Right cardiac atrium (tissue), 5 donors: ENCODE results near the gene NPNT. TPM values are rescaled to one million over a fixed set of nuclear protein-coding genes. Genes with fewer than 3 reads are reported as not detected.

Experiments
- ATAC-seq, 2 donors: fragments of 200-7000 bp; cut with Tn5 transposase; one replicate each; pipeline versions ENCODE4 v1.8.0 to v1.9.1; 2020; ENCODE audit warnings: moderate library complexity in 2 of 2, mild to moderate bottlenecking in 1 of 2
- DNase-seq, 3 donors: peaks; one replicate each; pipeline ENCODE4 v3.0.0-alpha.2; 2020
- H3K27ac ChIP-seq: one replicate; pipeline ENCODE4 v1.5.1; 2013; ENCODE audit warnings: mild to moderate bottlenecking, low read length, control low read depth, moderate library complexity
- H3K27me3 ChIP-seq: one replicate; pipeline ENCODE4 v1.6.1; 2013; ENCODE audit not compliant: control insufficient read depth, insufficient read depth
- H3K4me1 ChIP-seq: one replicate; pipeline ENCODE4 v1.6.1; 2013; ENCODE audit warnings: low read length; ENCODE audit not compliant: control insufficient read depth, insufficient read depth
- H3K4me3 ChIP-seq: one replicate; pipeline ENCODE4 v1.5.1; 2013; ENCODE audit warnings: low read length, control low read depth
- H3K9me3 ChIP-seq: one replicate; pipeline ENCODE4 v1.6.1; 2013; ENCODE audit warnings: low read length; ENCODE audit not compliant: control insufficient read depth
- WGBS: extraction: QIAGEN DNeasy Blood & Tissue Kit; methylation state at CpG from one replicate; pipeline ENCODE4 v1.1.7; 2013; 5-methylcytosine and 5-hydroxymethylcytosine counted together
- intact Hi-C, 4 donors: fragments of 100-400 bp; cut with DNase I; formaldehyde crosslinking; loops; one replicate each; pipeline versions ENCODE4 v1.11.0 to v1.14.0; 2022 to 2023
- polyA plus RNA-seq: library from polyadenylated mRNA; stranded (reverse); fragments of 200-250 nt; gene quantifications from one replicate; pipeline ENCODE4 v1.2.3, GENCODE V29; 2013
- total RNA-seq, 4 donors: library from RNA; stranded (reverse); fragmentation: NEBNext Ultra II Directional; extraction: Animal tissue kit (Norgen Biotek cat#: 25700); gene quantifications; one replicate each; pipeline ENCODE4 v1.2.1, GENCODE V29; 2021
- donor health status: healthy with polysubstance abuse.
- donor health status: DM: no; HTN: yes; CAD: no.
- donor health status: DM: no; HTN: no; CAD: no.
- donor health status: DM: no; HTN: yes; CAD: no; lungs with severe emphysema.
- donor health status: DM: yes; HTN: yes; CAD: no.

The NPNT gene
- total and polyA plus RNA-seq, 5 donors: 1.4 to 5.5 (median 4.4) TPM

DNA sequence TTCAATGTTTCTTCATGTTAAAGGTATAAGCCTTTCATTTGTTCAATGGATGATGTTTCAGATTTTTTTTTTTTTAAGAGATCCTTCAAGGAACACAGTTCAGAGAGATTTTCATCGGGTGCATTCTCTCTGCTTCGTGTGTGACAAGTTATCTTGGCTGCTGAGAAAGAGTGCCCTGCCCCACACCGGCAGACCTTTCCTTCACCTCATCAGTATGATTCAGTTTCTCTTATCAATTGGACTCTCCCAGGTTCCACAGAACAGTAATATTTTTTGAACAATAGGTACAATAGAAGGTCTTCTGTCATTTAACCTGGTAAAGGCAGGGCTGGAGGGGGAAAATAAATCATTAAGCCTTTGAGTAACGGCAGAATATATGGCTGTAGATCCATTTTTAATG, 75.8 kb downstream of the NPNT start:
- Histone ChIP-seq H3K4me1 (no peaks in the 10 kb centered on the region), H3K27me3 (no peaks in the 10 kb centered on the region), H3K4me3 (no peak overlapping the region), H3K27ac (no peak overlapping the region), H3K9me3 (no peaks in the 10 kb centered on the region)
- ATAC-seq (no peak), DNase-seq (no peak)
- 76% methylated on average over 4 of the region's 4 CpGs for WGBS
- intact Hi-C loops: no loop called here

DNA sequence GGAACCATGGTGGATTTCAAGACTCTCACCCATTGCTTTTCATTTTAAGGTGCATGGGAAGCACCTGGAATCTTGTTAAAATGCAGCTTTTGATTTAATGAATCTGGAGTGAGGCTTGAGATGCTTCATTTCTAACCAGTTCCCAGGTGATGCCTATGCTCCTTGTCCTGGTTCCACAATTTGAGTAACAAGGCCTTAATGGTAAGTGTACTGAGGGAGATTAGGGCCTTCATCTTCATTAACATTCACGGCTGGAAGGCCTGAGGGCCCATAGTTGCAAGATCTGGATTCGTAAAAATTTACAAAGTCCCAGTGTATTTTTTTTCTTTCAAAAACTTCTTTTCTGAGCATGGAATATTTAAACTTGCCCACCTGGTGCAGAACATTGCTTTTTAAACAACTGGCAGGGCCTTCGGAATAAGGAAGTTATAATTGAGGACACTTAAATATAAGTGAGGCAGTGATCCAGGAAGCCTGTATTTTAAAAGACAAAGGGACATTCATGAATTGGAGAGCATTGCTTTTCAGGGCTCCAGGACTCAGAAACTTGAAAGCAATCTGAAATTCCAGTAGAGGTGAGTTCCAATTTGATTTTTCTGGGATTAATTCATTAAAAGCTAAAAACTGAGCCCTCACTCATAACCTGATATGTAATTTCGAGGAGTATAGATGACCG, 77.8 kb downstream of the NPNT start:
- no peak overlapping the region for H3K27ac ChIP-seq
- DNase-seq (no peak), ATAC-seq (no peak)
- intact Hi-C loops: no loop called here
- H3K4me3 ChIP-seq: no peak overlapping the region
- H3K4me1 ChIP-seq: no peaks in the 10 kb centered on the region
- H3K27me3 ChIP-seq: no peaks in the 10 kb centered on the region
- WGBS: 91% methylated on average over 5 of the region's 5 CpGs
- no peaks in the 10 kb centered on the region for H3K9me3 ChIP-seq

DNA sequence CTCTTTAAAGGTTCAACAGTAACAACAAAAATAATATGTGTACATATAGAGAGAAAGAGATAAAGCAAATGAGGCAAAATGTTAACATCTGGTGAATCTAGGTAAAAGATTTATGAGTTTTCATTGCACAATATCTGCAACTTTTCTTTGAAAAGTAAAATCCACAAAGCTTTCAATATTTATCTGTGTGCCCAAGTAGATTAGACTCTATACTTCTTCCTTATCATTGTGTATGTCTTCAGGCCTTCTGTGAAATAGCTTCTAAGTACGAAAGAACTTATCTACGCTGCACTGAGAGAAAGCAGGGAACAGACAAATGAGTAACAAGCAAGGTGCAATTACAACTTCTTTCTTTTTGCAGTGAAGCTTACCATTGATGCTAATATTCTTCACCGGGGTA, 81.6 kb downstream of the NPNT start:
- intact Hi-C loops: no loop called here
- Histone ChIP-seq H3K4me1 (no peaks in the 10 kb centered on the region), H3K4me3 (no peak overlapping the region), H3K27ac (no peak overlapping the region), H3K27me3 (no peaks in the 10 kb centered on the region), H3K9me3 (no peaks in the 10 kb centered on the region)
- ATAC-seq (no peak), DNase-seq (no peak)
- 67% methylated on average over 3 of the region's 3 CpGs for whole genome bisulfite sequencing

GRCh38 chr4:105978684-105979296, 83.5 kb downstream of the NPNT start:
- intact Hi-C loops: no loop called here
- H3K27me3 ChIP-seq: no peaks in the 10 kb centered on the region
- ATAC-seq: peak in 1 of 2 donors; percentile 26
- H3K4me1 ChIP-seq: no peaks in the 10 kb centered on the region
- DNase-seq: peak in 1 of 3 donors; percentile 25
- no peaks in the 10 kb centered on the region for H3K9me3 ChIP-seq
- H3K4me3 ChIP-seq: no peak overlapping the region
- H3K27ac ChIP-seq: no peak overlapping the region
- WGBS: 45% methylated on average over 2 of the region's 2 CpGs

DNA sequence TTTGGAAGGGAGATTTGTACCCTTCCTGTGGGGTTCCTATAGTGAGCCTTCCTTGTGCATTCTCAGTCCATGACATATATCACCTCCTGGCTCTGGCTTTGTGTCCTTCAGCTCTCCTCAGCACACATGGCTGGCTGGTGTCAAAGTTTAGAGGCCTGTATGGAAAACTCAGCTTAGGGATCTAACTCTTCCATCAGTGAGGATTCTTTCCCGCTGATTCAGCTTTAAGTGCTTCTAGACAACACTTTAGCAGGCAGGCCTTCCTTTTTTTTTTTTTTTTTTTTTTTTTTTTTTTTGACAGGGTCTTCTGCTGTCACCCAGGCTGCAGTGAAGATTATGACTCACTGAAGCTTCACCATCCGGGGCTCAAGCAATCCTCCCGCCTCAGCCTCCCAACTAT, 84.2 kb downstream of the NPNT start:
- Histone ChIP-seq H3K4me3 (no peak overlapping the region), H3K27me3 (no peaks in the 10 kb centered on the region), H3K9me3 (no peaks in the 10 kb centered on the region), H3K4me1 (no peaks in the 10 kb centered on the region), H3K27ac (no peak overlapping the region)
- WGBS: 84% methylated on average over 3 of the region's 3 CpGs
- ATAC-seq (no peak), DNase-seq (no peak)
- intact Hi-C loops: no loop called here

DNA sequence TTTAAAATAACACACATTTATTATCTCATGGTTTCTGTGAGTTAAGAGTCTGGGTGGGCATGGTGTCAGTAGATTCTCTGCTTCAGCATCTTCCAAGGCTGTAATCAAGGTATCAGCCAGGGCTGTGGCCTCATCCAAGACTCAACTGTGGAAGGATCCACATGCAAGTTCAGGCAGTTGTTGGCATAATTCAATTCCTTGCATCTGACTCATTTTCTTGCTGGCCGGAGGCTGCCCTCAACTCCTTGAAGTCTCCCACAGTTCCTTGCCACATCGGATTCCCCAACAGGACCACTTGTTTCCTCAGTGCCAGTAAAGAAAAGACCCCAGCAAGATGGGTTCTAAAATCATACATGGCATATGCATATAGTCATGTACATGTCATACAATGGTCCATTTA, 93.4 kb downstream of the NPNT start:
- intact Hi-C loops: no loop called here
- H3K27me3 ChIP-seq: no peaks in the 10 kb centered on the region
- H3K27ac ChIP-seq: no peak overlapping the region
- WGBS: 78% methylated on average over 2 of the region's 2 CpGs
- H3K4me1 ChIP-seq: peaks cover 5% of the 10 kb centered on the region
- no peaks in the 10 kb centered on the region for H3K9me3 ChIP-seq
- ATAC-seq (no peak), DNase-seq (no peak)
- H3K4me3 ChIP-seq: no peak overlapping the region

GRCh38 chr4:105989485-105990242, 94.4 kb downstream of the NPNT start:
- WGBS: 58% methylated on average over 2 of the region's 2 CpGs
- no peaks in the 10 kb centered on the region for H3K9me3 ChIP-seq
- H3K4me1 ChIP-seq: peaks cover 5% of the 10 kb centered on the region
- ATAC-seq: peak in 1 of 2 donors; percentile 25
- H3K27ac ChIP-seq: no peak overlapping the region
- no peaks in the 10 kb centered on the region for H3K27me3 ChIP-seq
- intact Hi-C loops: no loop called here
- H3K4me3 ChIP-seq: no peak overlapping the region
- no peak for DNase-seq

DNA sequence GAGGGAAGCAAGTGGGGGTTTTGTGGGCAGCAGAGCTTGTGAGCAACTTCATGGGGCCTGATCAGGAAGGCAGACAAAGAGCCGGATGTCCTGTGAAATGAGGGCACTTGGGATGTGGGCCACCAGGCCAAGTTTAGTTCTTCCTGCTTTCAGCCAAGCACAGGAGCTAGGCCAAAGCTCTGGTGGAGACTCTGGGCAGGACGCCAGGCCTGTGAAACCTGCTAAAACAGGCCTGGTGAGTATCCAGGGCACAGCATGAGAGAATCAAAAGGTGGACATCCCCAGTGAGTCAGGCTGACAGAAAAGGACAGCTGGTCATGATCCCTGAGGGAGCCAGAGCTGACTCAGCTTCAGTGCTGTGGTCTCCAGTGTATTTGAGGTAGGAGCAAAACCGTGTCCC, 95.7 kb downstream of the NPNT start:
- ATAC-seq: peak; percentile 94 to 96
- DNase-seq: peak; percentile 78 to 90 (median 90)
- H3K27ac ChIP-seq: peak overlapping the region; percentile 60
- no peak overlapping the region for H3K4me3 ChIP-seq
- H3K9me3 ChIP-seq: no peaks in the 10 kb centered on the region
- WGBS: 31% methylated on average over 3 of the region's 3 CpGs
- H3K27me3 ChIP-seq: no peaks in the 10 kb centered on the region
- intact Hi-C loops: no loop called here
- H3K4me1 ChIP-seq: peaks cover 5% of the 10 kb centered on the region

GRCh38 chr4:105991726-105992125, 96.5 kb downstream of the NPNT start:
- Histone ChIP-seq H3K9me3 (no peaks in the 10 kb centered on the region), H3K27ac (peak overlapping the region; percentile 48), H3K4me1 (peaks cover 5% of the 10 kb centered on the region), H3K4me3 (no peak overlapping the region), H3K27me3 (no peaks in the 10 kb centered on the region)
- ATAC-seq (no peak), DNase-seq (no peak)
- intact Hi-C loops: no loop called here
- 94% methylated on average over 8 of the region's 8 CpGs for WGBS

GRCh38 chr4:105992641-105993305, 97.5 kb downstream of the NPNT start:
- Histone ChIP-seq H3K4me1 (peaks cover 5% of the 10 kb centered on the region), H3K9me3 (no peaks in the 10 kb centered on the region), H3K27ac (no peak overlapping the region), H3K4me3 (no peak overlapping the region), H3K27me3 (no peaks in the 10 kb centered on the region)
- DNase-seq (no peak), ATAC-seq (no peak)
- 89% methylated on average over 2 of the region's 2 CpGs for WGBS
- intact Hi-C loops: no loop called here

- no peaks in the 10 kb centered on the region for H3K27me3 ChIP-seq
- H3K4me1 ChIP-seq: peaks cover 5% of the 10 kb centered on the region
- DNase-seq (no peak), ATAC-seq (no peak)
- WGBS: 41% methylated on average over 6 of the region's 6 CpGs
- no peak overlapping the region for H3K4me3 ChIP-seq
- intact Hi-C loops: no loop called here
- no peaks in the 10 kb centered on the region for H3K9me3 ChIP-seq
- no peak overlapping the region for H3K27ac ChIP-seq
Observed at GRCh38 chr4:105994061-105994460, 98.8 kb downstream of the NPNT start.
